ENCODE data around the gene CLMP. TPM values are rescaled to one million over a fixed set of nuclear protein-coding genes. Genes with fewer than 3 reads are reported as not detected.
"Not testable (repeated sequence)": the region's sequence is repeated elsewhere in the genome, so short reads cannot be mapped to it uniquely, and the experiment has no call there.

CLMP gene
- total RNA-seq, 1 donor from 2014 or later = 34.7 TPM

GRCh38 chr11:123217897-123218296 lies 22.8 kb upstream of the CLMP start:
- DNase-seq = no peak

DNA sequence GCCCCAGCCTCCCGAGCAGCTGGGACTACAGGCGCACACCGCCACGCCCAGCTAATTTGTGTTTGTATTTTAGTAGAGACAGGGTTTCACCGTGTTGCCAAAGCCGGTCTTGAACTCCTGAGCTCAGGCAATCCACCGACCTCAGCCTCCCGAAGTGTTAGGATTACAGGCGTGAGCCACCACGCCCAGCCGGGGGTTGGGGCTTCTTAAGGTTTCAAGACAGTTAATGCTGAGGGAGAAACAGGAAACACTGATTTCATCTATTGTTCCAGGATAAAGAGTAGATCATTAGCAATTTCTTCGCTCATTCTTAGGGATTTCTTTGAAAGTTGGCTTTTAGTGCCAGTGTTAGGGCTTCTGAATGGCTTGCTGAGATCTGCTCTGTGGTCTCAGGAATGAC lies 21.2 kb upstream of the CLMP start:
- no peak for DNase-seq

GRCh38 chr11:123214940-123215339 lies 19.9 kb upstream of the CLMP start:
- DNase-seq = no peak

- no peak for DNase-seq
Observed at GRCh38 chr11:123214396-123214795, 19.3 kb upstream of the CLMP start.

DNA sequence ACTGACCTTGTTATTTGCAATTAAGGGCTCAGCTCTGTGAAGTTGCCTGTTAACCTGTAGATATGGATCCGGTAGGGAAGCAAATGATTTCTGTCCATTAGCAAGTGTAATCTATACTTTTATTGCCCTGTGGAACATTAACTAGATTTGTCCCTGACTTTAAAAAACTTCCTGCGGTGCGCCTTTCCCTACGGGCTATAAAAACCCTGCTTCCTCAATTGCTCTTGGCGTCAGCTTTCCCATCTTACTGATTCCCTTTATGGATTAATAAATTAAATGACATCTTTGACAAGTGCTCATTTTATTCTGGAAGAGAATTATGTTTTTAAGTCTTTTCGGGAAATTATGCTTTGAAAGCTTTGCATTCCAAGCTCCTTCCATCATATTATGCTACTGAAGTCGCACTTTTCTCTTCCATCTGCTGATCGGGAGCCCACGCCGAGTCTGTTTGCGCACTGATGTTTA lies 18.3 kb upstream of the CLMP start:
- DNase-seq = no peak

DNA sequence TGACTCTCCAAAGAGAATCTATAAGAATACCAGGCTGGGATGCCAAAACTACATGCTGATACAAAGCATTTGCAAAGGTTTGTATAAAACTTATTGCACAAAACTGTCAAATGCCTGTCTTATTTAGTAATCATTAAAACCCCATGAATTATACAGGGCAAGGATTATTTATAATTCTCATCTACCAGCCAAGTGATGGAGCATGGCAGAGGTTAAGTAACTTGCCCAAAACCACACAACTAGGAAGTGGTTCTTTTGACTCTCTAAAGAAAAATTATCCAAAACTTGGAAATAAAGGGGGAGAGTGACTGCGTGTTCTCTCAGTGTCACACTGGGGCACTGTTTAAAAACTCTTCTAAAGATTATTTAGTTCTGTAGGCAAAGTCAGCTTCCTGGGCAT lies 17.4 kb upstream of the CLMP start:
- DNase-seq = no peak

GRCh38 chr11:123211981-123212380 lies 16.9 kb upstream of the CLMP start:
- DNase-seq = no peak

DNA sequence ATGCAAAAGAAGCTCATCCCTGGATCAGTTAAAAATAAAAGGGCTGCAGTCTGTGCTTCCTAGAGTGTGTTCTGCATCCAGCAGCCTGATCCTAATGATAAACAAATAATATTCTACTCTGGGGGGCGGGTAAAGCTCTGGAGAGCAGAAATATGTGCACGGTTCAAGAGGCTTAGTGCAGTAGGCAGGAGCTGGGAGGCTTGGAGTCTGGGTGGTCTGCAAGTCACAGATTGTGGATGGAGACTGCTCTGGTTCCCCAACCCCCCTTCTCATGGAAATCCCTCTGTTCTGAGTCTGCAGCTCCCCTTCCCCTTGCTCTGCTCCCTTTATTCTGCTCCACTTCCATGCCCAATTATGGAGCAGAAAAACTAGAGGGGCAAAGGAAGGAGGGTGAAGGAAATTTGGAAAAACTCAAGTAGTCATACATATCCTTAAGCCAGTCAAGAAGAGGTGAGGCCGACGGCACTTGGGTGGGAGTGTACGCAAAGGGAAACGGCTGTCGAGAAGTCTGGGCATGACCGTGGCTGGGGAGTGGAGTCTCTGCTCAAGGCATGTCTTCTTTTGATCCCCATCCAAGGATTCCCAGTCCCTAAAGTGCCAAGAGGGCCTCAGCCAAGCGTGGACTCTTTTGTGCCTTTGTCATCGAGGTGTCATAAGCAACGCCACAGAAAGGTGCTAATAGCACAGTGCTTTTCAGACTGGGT lies 16.3 kb upstream of the CLMP start:
- DNase-seq = peak; percentile 59

DNA sequence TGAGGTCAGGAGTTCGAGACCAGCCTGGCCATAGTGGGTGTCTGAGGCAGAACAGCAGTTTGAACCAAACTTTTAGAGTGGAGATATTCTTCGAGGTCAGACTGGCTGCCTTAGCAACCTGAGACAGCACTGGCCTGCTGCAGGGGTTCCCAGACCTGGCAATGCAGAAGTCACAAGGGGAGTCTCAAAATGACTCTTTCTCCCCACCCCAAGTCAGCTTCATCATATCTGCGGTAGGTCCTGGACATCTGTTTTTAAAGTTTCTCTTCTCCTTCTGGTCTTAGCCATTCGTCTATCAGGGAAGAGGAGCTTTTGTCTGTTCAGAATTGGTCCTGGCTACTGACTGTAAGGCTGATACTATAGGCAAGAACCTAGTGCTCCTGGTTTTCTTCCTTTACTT lies 14.5 kb upstream of the CLMP start:
- no peak for DNase-seq

DNA sequence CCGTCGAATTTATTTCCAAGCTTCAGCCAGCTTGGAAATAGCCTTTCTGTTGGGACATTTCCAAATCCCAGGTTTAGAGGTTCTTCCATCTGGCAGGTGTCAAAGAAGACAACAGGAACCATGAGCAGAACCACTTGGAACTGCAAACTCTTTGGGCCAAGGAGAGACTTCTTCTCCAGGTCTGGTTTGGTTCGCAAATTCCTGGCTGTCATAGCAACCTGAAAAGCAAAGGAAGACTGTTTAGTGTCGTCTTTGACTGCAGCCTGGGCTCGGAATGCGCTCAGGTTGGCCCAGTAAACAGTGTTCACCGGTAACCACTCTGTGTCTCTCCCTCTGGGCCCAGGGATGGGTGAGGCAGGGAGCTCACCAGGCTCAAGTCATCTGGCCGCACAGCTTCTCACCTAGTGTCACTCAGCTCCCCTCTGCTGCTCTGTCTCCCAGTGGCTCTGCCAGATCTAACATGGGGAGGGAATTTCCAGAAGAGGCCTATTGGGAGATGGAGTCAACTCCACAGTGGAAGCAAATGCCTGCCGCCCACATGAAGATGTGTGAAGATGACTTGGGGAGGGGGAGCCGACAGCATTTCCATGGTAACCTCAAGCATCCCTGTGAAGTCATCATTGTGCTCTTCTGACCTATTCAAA lies 11.9 kb upstream of the CLMP start:
- peak; percentile 89 for DNase-seq

GRCh38 chr11:123206055-123206454 lies 11.0 kb upstream of the CLMP start:
- not testable (repeated sequence) for DNase-seq

DNA sequence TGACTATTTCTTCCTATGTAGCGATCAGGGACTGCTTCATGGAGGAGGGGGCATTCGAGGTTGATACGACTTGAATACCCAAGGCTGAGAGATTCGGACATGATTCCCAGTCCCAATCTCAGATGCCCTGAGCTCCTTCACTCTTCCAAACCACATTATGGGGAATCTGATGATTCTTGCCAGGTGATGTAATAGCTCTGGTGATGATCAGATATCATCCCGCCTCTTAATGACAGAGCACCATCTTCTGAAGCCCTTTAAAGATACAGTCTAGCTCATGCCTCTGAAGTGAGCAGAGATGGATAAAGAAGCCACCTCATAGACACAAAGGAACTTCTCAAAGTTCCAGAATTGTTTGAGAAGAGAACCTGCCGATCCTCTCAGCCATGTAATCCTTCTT lies 8.9 kb upstream of the CLMP start:
- no peak for DNase-seq

DNA sequence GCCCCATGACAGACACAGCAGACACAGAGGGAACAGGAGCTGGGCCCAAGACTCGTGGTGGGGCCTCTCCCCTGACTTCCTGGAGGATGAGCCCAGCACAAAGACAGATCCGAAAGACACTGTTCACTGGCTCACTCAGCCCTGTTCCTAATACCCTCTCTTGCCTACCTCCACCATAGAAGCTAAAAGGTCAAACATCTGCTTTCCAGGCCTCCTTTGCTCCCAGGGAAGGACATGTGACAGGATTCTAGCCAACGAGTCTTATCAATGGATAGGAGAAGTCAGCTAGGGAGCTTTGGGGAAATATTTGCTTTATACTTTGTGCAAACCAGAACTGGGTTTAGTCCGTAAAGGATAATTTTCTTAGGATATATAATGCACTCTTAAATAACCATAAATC lies 8.4 kb upstream of the CLMP start:
- no peak for DNase-seq

GRCh38 chr11:123202155-123203151 lies 7.4 kb upstream of the CLMP start:
- peak; percentile 89 for DNase-seq

GRCh38 chr11:123200264-123200663 lies 5.2 kb upstream of the CLMP start:
- DNase-seq = no peak

DNA sequence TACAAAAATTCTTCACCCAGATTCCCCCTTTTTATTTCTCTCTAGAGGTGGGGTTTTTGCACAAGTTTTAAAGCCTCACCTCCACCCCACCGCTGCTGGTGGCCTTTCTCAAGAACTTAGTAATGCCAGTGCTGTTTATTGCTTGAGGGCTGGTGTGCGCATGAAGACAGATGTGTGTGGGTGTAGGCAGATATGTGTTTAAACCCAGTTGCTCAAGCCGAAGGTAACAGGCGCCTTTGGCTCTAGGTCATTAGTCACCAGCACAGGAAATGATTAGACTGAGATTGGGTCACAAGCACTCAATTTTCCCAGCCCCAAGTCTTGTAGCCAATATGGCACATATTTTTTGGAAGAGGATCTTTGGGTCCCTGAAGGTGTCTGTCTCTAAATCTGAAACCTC lies 2.7 kb upstream of the CLMP start:
- DNase-seq = no peak

GRCh38 chr11:123196060-123196714 lies 1.1 kb upstream of the CLMP start:
- DNase-seq = no peak

DNA sequence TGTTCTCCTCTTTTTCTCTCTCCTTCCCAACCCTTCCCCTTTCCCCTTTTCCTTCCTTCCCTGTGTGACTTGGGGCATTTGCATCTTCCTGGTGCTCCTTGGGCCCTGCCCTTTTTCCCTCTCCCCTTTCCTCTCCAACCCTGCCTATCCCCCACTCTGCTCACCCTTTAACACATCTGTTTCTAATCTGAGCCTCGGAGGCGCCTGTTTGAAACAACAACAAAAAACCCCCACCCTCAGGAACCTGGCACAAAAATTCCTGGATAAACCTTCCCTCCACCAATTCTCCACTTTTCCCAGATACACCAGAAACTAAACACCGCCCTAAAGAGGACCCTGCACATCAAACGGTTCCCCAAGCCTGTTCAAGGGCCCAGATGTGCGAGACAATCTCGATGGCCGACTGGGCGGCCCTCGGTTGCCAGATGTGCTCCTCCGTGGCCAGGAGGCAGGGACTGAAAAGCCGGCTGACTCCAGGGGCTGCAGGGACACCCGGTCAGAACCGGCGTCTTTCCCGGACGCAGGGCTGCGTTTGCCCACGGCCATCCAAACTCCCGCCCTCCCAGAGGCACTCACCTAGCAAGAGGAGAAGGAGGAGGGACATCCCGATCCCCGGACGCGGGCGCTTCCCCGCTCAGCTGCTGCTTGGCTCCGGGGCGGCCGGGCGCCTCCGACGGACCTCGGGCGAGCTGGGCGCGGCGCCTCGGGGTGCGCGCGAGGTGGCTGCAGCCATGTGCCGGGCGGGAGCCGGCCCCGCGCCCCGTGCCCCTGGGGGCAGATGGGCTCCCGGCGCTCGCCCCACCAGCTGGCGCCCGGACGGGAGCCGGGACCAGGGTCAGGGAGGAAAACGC lies 486 bp downstream of the CLMP start:
- DNase-seq = peak; percentile 60

DNA sequence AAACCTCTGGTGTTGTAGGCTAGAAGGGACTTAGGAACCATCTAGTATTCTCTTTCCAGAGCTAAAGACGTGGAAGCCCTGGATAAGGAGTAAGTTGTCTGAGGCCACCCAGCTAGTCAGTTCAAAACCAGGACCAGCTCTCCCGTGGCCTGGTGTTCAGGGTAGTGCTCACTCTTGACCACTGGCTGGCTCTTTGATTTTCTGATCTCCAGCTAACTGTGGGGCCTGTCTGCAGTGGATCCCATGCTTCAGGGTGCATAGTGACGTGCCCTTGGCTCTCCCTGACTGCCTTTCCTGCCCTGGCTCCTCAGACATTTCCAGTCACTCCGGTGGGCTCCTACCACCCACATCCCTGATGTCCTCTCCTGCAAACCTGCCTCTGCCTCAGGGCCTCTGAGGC lies 1.3 kb downstream of the CLMP start:
- DNase-seq = no peak

- no peak for DNase-seq
Observed at GRCh38 chr11:123191939-123192338, 3.1 kb downstream of the CLMP start.

DNA sequence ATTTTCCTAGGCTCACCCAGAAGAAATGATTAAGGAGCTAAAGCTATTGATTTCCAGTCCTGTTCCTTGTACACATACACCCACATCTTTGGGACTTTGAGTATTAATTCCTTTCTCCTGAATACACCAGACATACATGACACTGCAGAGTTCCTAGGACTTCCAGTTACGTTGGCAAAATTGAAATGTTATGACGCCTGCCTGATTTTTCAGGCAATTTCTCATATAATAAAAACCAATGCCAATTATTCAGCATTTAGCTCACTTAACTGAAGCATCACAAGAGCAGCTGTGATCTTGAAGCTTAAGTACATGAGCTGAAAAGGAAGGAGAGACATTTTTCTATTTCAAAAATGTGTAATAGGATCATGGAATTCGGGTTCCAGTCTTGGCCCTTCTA lies 4.5 kb downstream of the CLMP start:
- no peak for DNase-seq

All from tongue (tissue), 2 donors.